Measurements from ENCODE around the gene CYP2U1. TPM values are rescaled to one million over a fixed set of nuclear protein-coding genes. Genes with fewer than 3 reads are reported as not detected.

Gene CYP2U1
- polyA plus RNA-seq, 1 of the 3 experiments (the other 2 are of a cell fraction): 2.0 TPM

DNA sequence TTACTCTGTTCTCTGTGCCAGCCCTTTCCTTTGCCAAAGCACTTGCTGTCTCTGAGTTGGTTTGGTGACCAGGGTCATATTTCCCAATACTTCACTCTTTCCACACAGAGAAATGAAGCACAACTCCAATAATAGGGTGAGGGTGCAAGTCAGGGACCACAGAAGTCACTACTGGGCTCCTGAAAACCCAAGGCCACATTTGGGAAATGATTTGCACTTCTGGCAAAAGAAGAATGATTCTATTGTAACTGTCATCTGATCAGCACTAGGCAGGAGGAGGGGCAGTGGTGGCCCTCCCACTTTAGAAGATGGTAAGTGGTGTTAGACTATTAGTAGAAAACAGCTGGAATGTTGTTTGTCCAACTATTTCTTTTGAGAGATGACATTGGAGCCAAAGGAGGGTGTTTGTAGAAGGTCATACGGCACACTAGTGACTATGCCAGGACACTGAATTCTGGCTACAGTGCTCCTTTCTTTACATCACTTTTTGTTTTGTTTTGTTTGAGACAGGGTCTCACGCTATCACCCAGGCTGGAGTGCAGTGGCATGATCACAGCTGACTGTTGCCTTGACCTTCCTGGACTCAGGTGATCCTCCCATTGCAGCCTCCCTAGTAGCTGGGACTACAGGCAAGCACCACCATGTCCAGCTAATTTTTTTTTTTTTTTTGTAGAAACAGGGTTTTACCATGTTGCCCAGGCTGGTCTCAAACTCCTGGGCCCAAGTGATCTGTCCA lies 47.5 kb downstream of the CYP2U1 start:
- Histone ChIP-seq H2AFZ (ENCODE audit: low read depth) (no peak overlapping the region), H4K20me1 (ENCODE audit: insufficient read depth) (no peaks in the 10 kb centered on the region), H3K9ac (no peak overlapping the region), H3K4me1 (ENCODE audit: control insufficient read depth in 1 of 2, insufficient read depth in 2 of 2, low read depth in 1 of 2, low read length in 1 of 2) (no peaks in the 10 kb centered on the region), H3K27me3 (ENCODE audit: insufficient read depth) (no peaks in the 10 kb centered on the region), H3K9me3 (no peaks in the 10 kb centered on the region), H3K4me3 (ENCODE audit: low read depth in 2 of 2, low read length in 1 of 2) (no peak overlapping the region), H3K9me2 (no peaks in the 10 kb centered on the region), H3K79me2 (ENCODE audit: insufficient read depth) (no peaks in the 10 kb centered on the region), H3K36me3 (replicated peaks in 1 of 2; ENCODE audit: control insufficient read depth in 1 of 2, insufficient read depth in 2 of 2, low read length in 1 of 2) (no peaks in the 10 kb centered on the region), H3F3A (replicated peaks; ENCODE audit: insufficient read depth) (no peaks in the 10 kb centered on the region), H3K27ac (ENCODE audit: low read depth in 2 of 2, low read length in 1 of 2) (no peak overlapping the region), H3K4me2 (no peak overlapping the region)
- WGBS (ENCODE audit: low lambda C conversion rate): 67% methylated on average over 2 of the region's 2 CpGs
- DNase-seq: no peak
- ChIA-PET CTCF (interaction anchor here (0.6 kb wide), 2 partner anchors 8 to 221 kb away, joined by 3 read pairs; no protein-coding TSS in a partner anchor), POLR2A (no interaction called here)
- TF ChIP-seq NFIC (IDR thresholded peaks at IDR 0.05; ENCODE audit: borderline replicate concordance): no peak
- no peak for TF ChIP-seq MXI1 (IDR thresholded peaks at IDR 0.05; ENCODE audit: low read depth, low read length)
- TF ChIP-seq GATA2 (CRISPR knock-in tag; IDR thresholded peaks at IDR 0.05): no peak
- TF ChIP-seq YY1 (IDR thresholded peaks at IDR 0.05; ENCODE audit: low read depth): no peak
- TF ChIP-seq MEF2A (IDR thresholded peaks at IDR 0.05; ENCODE audit: borderline replicate concordance, low read depth): no peak
- no peak for TF ChIP-seq ZBTB33 (IDR thresholded peaks at IDR 0.05; ENCODE audit: borderline replicate concordance, low read depth)
- TF ChIP-seq FOSL2 (IDR thresholded peaks at IDR 0.05; ENCODE audit: borderline replicate concordance, low read depth): no peak
- TF ChIP-seq, protein P1, sequence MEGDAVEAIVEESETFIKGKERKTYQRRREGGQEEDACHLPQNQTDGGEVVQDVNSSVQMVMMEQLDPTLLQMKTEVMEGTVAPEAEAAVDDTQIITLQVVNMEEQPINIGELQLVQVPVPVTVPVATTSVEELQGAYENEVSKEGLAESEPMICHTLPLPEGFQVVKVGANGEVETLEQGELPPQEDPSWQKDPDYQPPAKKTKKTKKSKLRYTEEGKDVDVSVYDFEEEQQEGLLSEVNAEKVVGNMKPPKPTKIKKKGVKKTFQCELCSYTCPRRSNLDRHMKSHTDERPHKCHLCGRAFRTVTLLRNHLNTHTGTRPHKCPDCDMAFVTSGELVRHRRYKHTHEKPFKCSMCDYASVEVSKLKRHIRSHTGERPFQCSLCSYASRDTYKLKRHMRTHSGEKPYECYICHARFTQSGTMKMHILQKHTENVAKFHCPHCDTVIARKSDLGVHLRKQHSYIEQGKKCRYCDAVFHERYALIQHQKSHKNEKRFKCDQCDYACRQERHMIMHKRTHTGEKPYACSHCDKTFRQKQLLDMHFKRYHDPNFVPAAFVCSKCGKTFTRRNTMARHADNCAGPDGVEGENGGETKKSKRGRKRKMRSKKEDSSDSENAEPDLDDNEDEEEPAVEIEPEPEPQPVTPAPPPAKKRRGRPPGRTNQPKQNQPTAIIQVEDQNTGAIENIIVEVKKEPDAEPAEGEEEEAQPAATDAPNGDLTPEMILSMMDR (IDR thresholded peaks at IDR 0.05): no peak
- TF ChIP-seq TAF1 (IDR thresholded peaks at IDR 0.05; ENCODE audit: borderline replicate concordance, low read depth, low read length): no peak
- TF ChIP-seq TCF12 (IDR thresholded peaks at IDR 0.05): no peak
- no peak for TF ChIP-seq EZH2phosphoT487 (IDR thresholded peaks at IDR 0.05; ENCODE audit: borderline replicate concordance, low read depth)
- no peak for TF ChIP-seq SIN3A (IDR thresholded peaks at IDR 0.05; ENCODE audit: borderline replicate concordance, low read depth, low read length)
